ENCODE results near the gene TSHZ2.

DNA sequence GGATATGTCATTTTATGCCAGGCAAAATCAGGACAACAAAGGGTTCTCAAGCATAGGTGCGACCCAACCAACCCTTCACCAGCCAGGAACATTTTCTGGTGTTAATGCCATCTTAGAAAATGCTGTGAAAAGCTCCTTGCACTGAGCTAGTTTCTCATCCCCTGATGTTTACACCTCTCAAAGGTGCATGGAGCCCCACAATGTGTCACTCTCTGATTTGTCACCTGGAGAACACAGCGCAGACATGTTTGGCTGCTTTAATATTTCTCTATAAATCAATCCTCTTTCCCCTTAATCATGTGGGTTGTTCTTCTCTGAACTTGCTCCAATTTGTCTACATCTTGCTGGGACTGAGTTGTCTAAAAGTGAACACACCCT, 244.3 kb downstream of the TSHZ2 start:
- no peak for TF ChIP-seq CTCF (IDR thresholded peaks at IDR 0.05)
- TF ChIP-seq ZFX (IDR thresholded peaks at IDR 0.05; ENCODE audit: borderline replicate concordance), result no peak
